ENCODE measurements around the gene TRIM33.
"Not testable (repeated sequence)": the region's sequence is repeated elsewhere in the genome, so short reads cannot be mapped to it uniquely, and the experiment has no call there.

TRIM33 gene

DNA sequence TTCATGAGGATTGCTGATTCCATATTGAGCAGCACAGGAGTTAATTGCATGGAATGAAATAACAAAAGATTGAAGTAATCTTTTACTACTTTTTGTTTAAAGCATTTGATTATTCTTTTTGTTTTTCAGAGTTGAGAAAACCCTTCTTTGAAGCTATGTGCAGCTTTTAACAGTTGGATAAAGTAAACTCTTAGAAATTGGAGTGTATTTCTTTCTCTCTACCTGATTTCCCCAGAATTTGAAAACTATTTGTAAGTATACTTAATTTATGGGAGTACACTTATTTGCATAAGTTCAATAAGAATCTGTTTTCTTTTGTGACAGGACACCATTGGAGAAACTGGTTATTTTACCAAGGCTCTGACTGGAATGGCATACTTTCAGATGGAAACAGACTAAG is 133.6 kb downstream of the TRIM33 start:
- no peak overlapping the region for H3K4me3 ChIP-seq (ENCODE audit: low read depth in 1 of 2, low read length in 2 of 2)
- H3K27me3 ChIP-seq (ENCODE audit: low read depth, low read length): no peaks in the 10 kb centered on the region
- no peaks in the 10 kb centered on the region for H3K4me1 ChIP-seq (ENCODE audit: control insufficient read depth in 1 of 2, insufficient read depth in 2 of 2, low read length in 2 of 2)
- H3K9me3 ChIP-seq (ENCODE audit: control insufficient read depth in 1 of 2, low read length in 2 of 2): peaks cover 0 to 7% of the 10 kb centered on the region in 2 donors
- no peaks in the 10 kb centered on the region for H3K36me3 ChIP-seq (ENCODE audit: control insufficient read depth in 1 of 2, insufficient read depth in 2 of 2, low read length in 2 of 2)
- no peak overlapping the region for H3K27ac ChIP-seq (ENCODE audit: low read length)

DNA sequence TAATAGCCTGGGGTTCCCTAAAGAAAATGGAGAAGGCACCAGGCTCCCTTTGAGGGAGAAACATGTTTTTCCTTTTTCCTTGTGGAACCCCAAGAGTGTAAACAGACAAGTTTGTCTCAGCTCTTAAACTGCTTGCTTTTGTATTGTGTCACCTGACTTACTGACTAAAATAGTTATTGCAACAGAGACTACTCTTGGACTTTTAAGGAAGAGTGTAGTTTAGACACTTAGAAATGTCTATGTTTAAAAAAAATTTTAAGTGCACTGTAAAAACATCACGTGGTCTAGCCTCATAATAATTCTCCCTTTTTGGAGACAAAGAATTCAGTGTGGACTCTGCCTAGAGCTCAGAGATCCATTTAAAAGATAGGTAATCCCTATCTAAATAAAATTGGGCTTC is 141.1 kb downstream of the TRIM33 start:
- Histone ChIP-seq H3K27ac (ENCODE audit: low read length) (no peak overlapping the region), H3K9me3 (ENCODE audit: control insufficient read depth in 1 of 2, low read length in 2 of 2) (peaks cover 0 to 7% of the 10 kb centered on the region in 2 donors), H3K36me3 (ENCODE audit: control insufficient read depth in 1 of 2, insufficient read depth in 2 of 2, low read length in 2 of 2) (no peaks in the 10 kb centered on the region), H3K27me3 (ENCODE audit: low read depth, low read length) (no peaks in the 10 kb centered on the region), H3K4me3 (ENCODE audit: low read depth in 1 of 2, low read length in 2 of 2) (no peak overlapping the region), H3K4me1 (ENCODE audit: control insufficient read depth in 1 of 2, insufficient read depth in 2 of 2, low read length in 2 of 2) (no peaks in the 10 kb centered on the region)

DNA sequence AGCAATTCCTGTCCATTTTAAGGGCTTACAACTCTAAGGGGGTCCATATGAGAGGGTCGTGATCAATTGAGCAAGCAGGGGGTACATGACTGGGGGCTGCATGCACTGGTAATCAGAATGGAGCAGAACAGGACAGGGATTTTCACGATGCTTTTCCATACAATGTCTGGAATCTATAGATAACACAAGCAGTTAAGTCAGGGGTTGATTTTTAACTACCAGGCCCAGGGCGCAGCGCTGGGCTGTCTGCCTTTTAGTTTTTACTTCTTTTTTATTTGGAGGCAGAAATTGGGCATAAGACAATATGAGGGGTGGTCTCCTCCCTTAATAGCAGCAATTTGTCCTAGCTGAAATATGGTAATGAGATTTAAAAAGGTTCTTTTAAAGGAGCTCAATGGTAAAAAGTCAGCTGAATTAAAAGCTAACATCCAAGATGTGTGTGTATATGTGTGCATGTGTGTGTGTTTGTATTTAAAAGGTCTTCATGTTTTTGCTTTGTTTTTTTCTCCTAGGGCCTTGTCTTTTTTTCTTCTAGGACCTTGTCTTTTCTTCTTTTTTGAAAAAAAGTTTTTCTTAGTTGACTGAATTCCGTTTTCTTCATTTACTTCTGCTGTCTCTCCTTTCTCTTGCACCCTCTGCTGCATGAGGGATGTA is 141.6 kb downstream of the TRIM33 start:
- H3K9me3 ChIP-seq (ENCODE audit: control insufficient read depth in 1 of 2, low read length in 2 of 2); H3K27me3 ChIP-seq (ENCODE audit: low read depth, low read length); H3K36me3 ChIP-seq (ENCODE audit: control insufficient read depth in 1 of 2, insufficient read depth in 2 of 2, low read length in 2 of 2); H3K4me3 ChIP-seq (ENCODE audit: low read depth in 1 of 2, low read length in 2 of 2); H3K27ac ChIP-seq (ENCODE audit: low read length); H3K4me1 ChIP-seq (ENCODE audit: control insufficient read depth in 1 of 2, insufficient read depth in 2 of 2, low read length in 2 of 2): not testable (repeated sequence)

- Histone ChIP-seq H3K36me3 (ENCODE audit: control insufficient read depth in 1 of 2, insufficient read depth in 2 of 2, low read length in 2 of 2) (no peaks in the 10 kb centered on the region), H3K27ac (ENCODE audit: low read length) (no peak overlapping the region), H3K4me3 (ENCODE audit: low read depth in 1 of 2, low read length in 2 of 2) (no peak overlapping the region), H3K27me3 (ENCODE audit: low read depth, low read length) (no peaks in the 10 kb centered on the region), H3K4me1 (ENCODE audit: control insufficient read depth in 1 of 2, insufficient read depth in 2 of 2, low read length in 2 of 2) (no peaks in the 10 kb centered on the region), H3K9me3 (ENCODE audit: control insufficient read depth in 1 of 2, low read length in 2 of 2) (peaks cover 0 to 8% of the 10 kb centered on the region in 2 donors)
Observed at GRCh38 chr1:114368560-114369255, 142.3 kb downstream of the TRIM33 start.

GRCh38 chr1:114367810-114368209 is 143.2 kb downstream of the TRIM33 start:
- no peak overlapping the region for H3K27ac ChIP-seq (ENCODE audit: low read length)
- no peaks in the 10 kb centered on the region for H3K27me3 ChIP-seq (ENCODE audit: low read depth, low read length)
- no peaks in the 10 kb centered on the region for H3K4me1 ChIP-seq (ENCODE audit: control insufficient read depth in 1 of 2, insufficient read depth in 2 of 2, low read length in 2 of 2)
- H3K9me3 ChIP-seq (ENCODE audit: control insufficient read depth in 1 of 2, low read length in 2 of 2): peaks cover 0 to 11% of the 10 kb centered on the region in 2 donors
- no peaks in the 10 kb centered on the region for H3K36me3 ChIP-seq (ENCODE audit: control insufficient read depth in 1 of 2, insufficient read depth in 2 of 2, low read length in 2 of 2)
- H3K4me3 ChIP-seq (ENCODE audit: low read depth in 1 of 2, low read length in 2 of 2): no peak overlapping the region

DNA sequence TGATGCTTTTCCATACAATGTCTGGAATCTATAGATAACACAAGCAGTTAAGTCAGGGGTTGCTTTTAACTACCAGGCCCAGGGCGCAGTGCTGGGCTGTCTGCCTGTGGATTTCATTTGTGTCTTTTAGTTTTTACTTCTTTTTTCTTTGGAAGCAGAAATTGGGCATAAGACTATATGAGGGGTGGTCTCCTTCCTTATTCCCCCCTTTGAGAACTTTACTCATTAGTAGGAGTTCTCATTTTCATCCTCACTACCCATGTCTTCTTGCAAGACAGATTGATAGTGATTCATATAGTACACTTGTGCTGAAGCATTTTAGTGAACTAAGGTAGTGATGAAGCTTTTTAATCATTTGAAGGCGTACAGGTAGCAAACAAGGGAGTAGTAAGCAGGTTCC is 147.8 kb downstream of the TRIM33 start:
- not testable (repeated sequence) for H3K4me1 ChIP-seq (ENCODE audit: control insufficient read depth in 1 of 2, insufficient read depth in 2 of 2, low read length in 2 of 2); H3K36me3 ChIP-seq (ENCODE audit: control insufficient read depth in 1 of 2, insufficient read depth in 2 of 2, low read length in 2 of 2); H3K4me3 ChIP-seq (ENCODE audit: low read depth in 1 of 2, low read length in 2 of 2); H3K27ac ChIP-seq (ENCODE audit: low read length); H3K27me3 ChIP-seq (ENCODE audit: low read depth, low read length)
- H3K9me3 ChIP-seq (ENCODE audit: control insufficient read depth in 1 of 2, low read length in 2 of 2): peaks cover 0 to 15% of the 10 kb centered on the region in 2 donors

DNA sequence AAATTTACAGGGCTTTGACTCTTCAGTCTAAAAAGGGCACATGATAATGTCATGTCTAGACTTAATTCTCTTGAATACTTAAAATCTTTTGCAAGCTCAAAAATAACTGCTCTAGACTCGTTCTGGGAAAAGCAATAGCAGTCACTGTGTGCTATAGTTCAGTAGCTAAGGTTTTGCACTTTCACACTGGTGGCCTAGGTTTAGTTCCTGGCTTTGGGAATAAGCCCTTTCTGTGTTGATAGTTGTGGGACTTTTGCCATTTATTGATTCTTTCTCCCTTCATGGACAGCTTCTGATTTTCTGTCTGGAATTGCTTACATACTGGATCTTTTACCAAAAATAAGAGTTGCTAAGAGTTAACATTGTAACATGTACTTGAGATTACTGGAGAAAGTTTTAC is 151.2 kb downstream of the TRIM33 start:
- H3K27me3 ChIP-seq (ENCODE audit: low read depth, low read length): no peaks in the 10 kb centered on the region
- peaks cover 0 to 15% of the 10 kb centered on the region in 2 donors for H3K9me3 ChIP-seq (ENCODE audit: control insufficient read depth in 1 of 2, low read length in 2 of 2)
- no peaks in the 10 kb centered on the region for H3K4me1 ChIP-seq (ENCODE audit: control insufficient read depth in 1 of 2, insufficient read depth in 2 of 2, low read length in 2 of 2)
- H3K36me3 ChIP-seq (ENCODE audit: control insufficient read depth in 1 of 2, insufficient read depth in 2 of 2, low read length in 2 of 2): no peaks in the 10 kb centered on the region
- no peak overlapping the region for H3K27ac ChIP-seq (ENCODE audit: low read length)
- no peak overlapping the region for H3K4me3 ChIP-seq (ENCODE audit: low read depth in 1 of 2, low read length in 2 of 2)

DNA sequence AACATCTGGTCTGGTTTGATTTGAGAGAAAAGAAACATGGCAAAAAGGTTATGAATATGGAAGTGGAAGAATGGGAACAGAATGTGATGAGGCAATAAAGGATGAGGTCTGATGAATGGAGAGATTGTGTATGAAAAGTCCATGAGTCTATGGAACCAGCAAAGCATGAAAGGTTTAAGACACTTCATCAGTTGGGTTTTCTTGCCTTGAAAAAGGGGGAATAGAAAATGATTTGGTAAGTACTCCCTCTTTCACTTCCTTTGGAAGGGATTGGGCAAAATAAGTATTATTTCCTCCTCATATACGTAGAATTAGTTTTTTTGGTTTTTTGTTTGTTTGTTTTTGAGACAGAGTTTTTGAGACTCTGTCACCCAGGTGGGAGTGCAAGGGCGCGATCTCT is 155.8 kb downstream of the TRIM33 start:
- Histone ChIP-seq H3K36me3 (ENCODE audit: control insufficient read depth in 1 of 2, insufficient read depth in 2 of 2, low read length in 2 of 2) (no peaks in the 10 kb centered on the region), H3K27ac (ENCODE audit: low read length) (no peak overlapping the region), H3K27me3 (ENCODE audit: low read depth, low read length) (no peaks in the 10 kb centered on the region)

DNA sequence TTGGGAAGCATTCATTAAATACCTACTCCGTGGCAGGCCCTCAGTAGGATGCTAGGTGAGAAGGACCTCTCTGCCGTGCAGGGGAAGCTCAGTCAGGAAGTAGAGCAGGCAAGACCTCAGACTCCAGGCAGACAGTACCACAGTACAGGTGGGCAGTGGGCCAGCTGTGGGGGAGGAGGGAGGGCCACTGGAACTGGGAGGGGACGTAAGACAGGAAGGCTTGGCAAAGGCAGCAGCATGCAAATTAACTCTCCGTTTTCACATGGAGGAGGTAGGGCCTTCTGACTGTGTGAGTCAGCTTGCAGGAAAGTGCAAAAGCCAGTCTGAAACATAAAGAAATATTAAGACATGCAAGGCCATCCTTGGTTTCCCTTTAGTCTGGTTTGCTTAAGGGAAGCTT is 157.7 kb downstream of the TRIM33 start:
- no peaks in the 10 kb centered on the region for H3K9me3 ChIP-seq (ENCODE audit: control insufficient read depth in 1 of 2, low read length in 2 of 2)
- no peak overlapping the region for H3K27ac ChIP-seq (ENCODE audit: low read length)
- H3K4me1 ChIP-seq (ENCODE audit: control insufficient read depth in 1 of 2, insufficient read depth in 2 of 2, low read length in 2 of 2): peaks cover 4 to 7% of the 10 kb centered on the region in 2 donors
- H3K36me3 ChIP-seq (ENCODE audit: control insufficient read depth in 1 of 2, insufficient read depth in 2 of 2, low read length in 2 of 2): no peaks in the 10 kb centered on the region
- no peak overlapping the region for H3K4me3 ChIP-seq (ENCODE audit: low read depth in 1 of 2, low read length in 2 of 2)
- no peaks in the 10 kb centered on the region for H3K27me3 ChIP-seq (ENCODE audit: low read depth, low read length)

More for the DNA sequence above, 155.8 kb downstream of the TRIM33 start:
- Histone ChIP-seq H3K4me3 (ENCODE audit: low read depth in 1 of 2, low read length in 2 of 2) (no peak overlapping the region), H3K4me1 (ENCODE audit: control insufficient read depth in 1 of 2, insufficient read depth in 2 of 2, low read length in 2 of 2) (peaks cover 4 to 7% of the 10 kb centered on the region in 2 donors), H3K9me3 (ENCODE audit: control insufficient read depth in 1 of 2, low read length in 2 of 2) (no peaks in the 10 kb centered on the region)

- Histone ChIP-seq H3K36me3 (ENCODE audit: control insufficient read depth in 1 of 2, insufficient read depth in 2 of 2, low read length in 2 of 2) (no peaks in the 10 kb centered on the region), H3K4me1 (ENCODE audit: control insufficient read depth in 1 of 2, insufficient read depth in 2 of 2, low read length in 2 of 2) (peaks cover 4 to 7% of the 10 kb centered on the region in 2 donors), H3K27ac (ENCODE audit: low read length) (no peak overlapping the region), H3K27me3 (ENCODE audit: low read depth, low read length) (no peaks in the 10 kb centered on the region), H3K9me3 (ENCODE audit: control insufficient read depth in 1 of 2, low read length in 2 of 2) (no peaks in the 10 kb centered on the region), H3K4me3 (ENCODE audit: low read depth in 1 of 2, low read length in 2 of 2) (no peak overlapping the region)
Observed at GRCh38 chr1:114352797-114353196, 158.2 kb downstream of the TRIM33 start.

- Histone ChIP-seq H3K4me1 (ENCODE audit: control insufficient read depth in 1 of 2, insufficient read depth in 2 of 2, low read length in 2 of 2) (peaks cover 4 to 13% of the 10 kb centered on the region in 2 donors), H3K4me3 (ENCODE audit: low read depth in 1 of 2, low read length in 2 of 2) (no peak overlapping the region), H3K9me3 (ENCODE audit: control insufficient read depth in 1 of 2, low read length in 2 of 2) (no peaks in the 10 kb centered on the region), H3K27me3 (ENCODE audit: low read depth, low read length) (no peaks in the 10 kb centered on the region), H3K27ac (ENCODE audit: low read length) (no peak overlapping the region), H3K36me3 (ENCODE audit: control insufficient read depth in 1 of 2, insufficient read depth in 2 of 2, low read length in 2 of 2) (no peaks in the 10 kb centered on the region)
Observed at GRCh38 chr1:114350731-114351445, 160.1 kb downstream of the TRIM33 start.
